ENCODE results near the gene ALDOB.

DNA sequence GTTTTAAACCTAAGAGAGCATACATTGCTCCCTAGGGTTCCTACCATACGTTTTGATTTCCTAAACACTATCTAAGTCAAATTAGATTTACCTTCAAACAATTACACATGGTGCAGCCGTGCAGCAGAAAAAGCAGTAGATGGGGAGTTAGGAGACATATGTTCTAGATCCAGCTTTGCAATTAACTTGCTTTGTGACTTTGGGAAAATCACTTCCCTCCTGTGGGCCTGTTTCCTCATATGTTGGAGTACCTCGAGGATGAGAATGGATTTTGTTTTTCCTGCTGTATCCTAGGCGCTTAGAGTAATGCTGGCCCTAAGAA is 37.9 kb downstream of the ALDOB start:
- TF ChIP-seq, protein P1, sequence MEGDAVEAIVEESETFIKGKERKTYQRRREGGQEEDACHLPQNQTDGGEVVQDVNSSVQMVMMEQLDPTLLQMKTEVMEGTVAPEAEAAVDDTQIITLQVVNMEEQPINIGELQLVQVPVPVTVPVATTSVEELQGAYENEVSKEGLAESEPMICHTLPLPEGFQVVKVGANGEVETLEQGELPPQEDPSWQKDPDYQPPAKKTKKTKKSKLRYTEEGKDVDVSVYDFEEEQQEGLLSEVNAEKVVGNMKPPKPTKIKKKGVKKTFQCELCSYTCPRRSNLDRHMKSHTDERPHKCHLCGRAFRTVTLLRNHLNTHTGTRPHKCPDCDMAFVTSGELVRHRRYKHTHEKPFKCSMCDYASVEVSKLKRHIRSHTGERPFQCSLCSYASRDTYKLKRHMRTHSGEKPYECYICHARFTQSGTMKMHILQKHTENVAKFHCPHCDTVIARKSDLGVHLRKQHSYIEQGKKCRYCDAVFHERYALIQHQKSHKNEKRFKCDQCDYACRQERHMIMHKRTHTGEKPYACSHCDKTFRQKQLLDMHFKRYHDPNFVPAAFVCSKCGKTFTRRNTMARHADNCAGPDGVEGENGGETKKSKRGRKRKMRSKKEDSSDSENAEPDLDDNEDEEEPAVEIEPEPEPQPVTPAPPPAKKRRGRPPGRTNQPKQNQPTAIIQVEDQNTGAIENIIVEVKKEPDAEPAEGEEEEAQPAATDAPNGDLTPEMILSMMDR (IDR thresholded peaks at IDR 0.05 in 4 of 5, conservative IDR thresholded peaks at IDR 0.05 in 1 of 5): no peak
- TF ChIP-seq POLR2A (IDR thresholded peaks at IDR 0.05): no peak

Measured in gastrocnemius medialis (tissue), 4 donors.